PC-9 (cell line): ENCODE results near the gene PRR30. TPM values are rescaled to one million over a fixed set of nuclear protein-coding genes. Genes with fewer than 3 reads are reported as not detected.
A peak's percentile ranks its signal among the peaks of the same experiment; 100 is the strongest.

Source experiments
- BruUV-seq: library from RNA; stranded (reverse); fragments of 400-500 nt; replicated peaks from 2 replicates; lab custom pipeline; 2021; lab: Mats Ljungman, UMichigan
- CTCF ChIA-PET: fragments of 300-600 bp; sonication (Branson Sonifier 250); formaldehyde crosslinking; loops from one replicate; lab custom pipeline; 2022; ENCODE audit warnings: antibody characterized with exemption; lab: Charles Lee
- POLR2A ChIA-PET: fragments of 300-600 bp; sonication (Branson Sonifier 250); formaldehyde crosslinking; loops from one replicate; lab custom pipeline; 2022; ENCODE audit warnings: antibody characterized with exemption; ENCODE audit not compliant: unreplicated experiment; lab: Charles Lee
- DNase-seq, 2 experiments: peaks; one replicate each; pipeline versions ENCODE4 v3.0.0 to v3.0.0-alpha.2; 2015 to 2022; ENCODE audit warnings: mixed read lengths in 1 of 2
- H2AFZ ChIP-seq: fragments of 200-600 bp; sonication (generic); 2 replicates; pipeline ENCODE4 v1.8.1; 2017; ENCODE audit warnings: antibody characterized with exemption
- H3F3A ChIP-seq: fragments of 200-600 bp; sonication (generic); 2 replicates; pipeline ENCODE4 v1.8.1; 2017; ENCODE audit warnings: antibody characterized with exemption, mild to moderate bottlenecking, low read depth; ENCODE audit not compliant: insufficient read depth
- H3K27ac ChIP-seq: fragments of 200-600 bp; sonication (generic); 2 replicates; pipeline ENCODE4 v1.6.1; 2016; ENCODE audit warnings: mixed run types
- H3K27me3 ChIP-seq: fragments of 200-600 bp; sonication (generic); 2 replicates; pipeline ENCODE4 v1.6.1; 2016; ENCODE audit warnings: low read depth, mixed run types; ENCODE audit not compliant: insufficient read depth
- H3K36me3 ChIP-seq: fragments of 200-600 bp; sonication (generic); 2 replicates; pipeline ENCODE4 v1.6.1; 2016; ENCODE audit warnings: low read depth, mixed run types
- H3K4me1 ChIP-seq: fragments of 200-600 bp; sonication (generic); replicated peaks from 2 replicates; pipeline ENCODE4 v1.6.1; 2016; ENCODE audit warnings: mixed run types; ENCODE audit not compliant: insufficient read depth
- H3K4me2 ChIP-seq: fragments of 200-600 bp; sonication (generic); 2 replicates; pipeline ENCODE4 v1.6.1; 2017; ENCODE audit warnings: mixed run types
- H3K4me3 ChIP-seq: fragments of 200-600 bp; sonication (generic); 2 replicates; pipeline ENCODE4 v1.6.1; 2016; ENCODE audit warnings: mixed run types
- H3K79me2 ChIP-seq: fragments of 200-600 bp; sonication (generic); 2 replicates; pipeline ENCODE4 v1.6.1; 2017; ENCODE audit warnings: low read depth, mixed run types
- H3K9me2 ChIP-seq: fragments of 200-600 bp; sonication (generic); 2 replicates; pipeline ENCODE4 v1.8.1; 2017; ENCODE audit warnings: mild to moderate bottlenecking; ENCODE audit not compliant: insufficient read depth
- H3K9me3 ChIP-seq: fragments of 200-600 bp; sonication (generic); 2 replicates; pipeline ENCODE4 v1.8.1; 2016; ENCODE audit warnings: low read depth; ENCODE audit not compliant: insufficient read depth
- H4K20me1 ChIP-seq: fragments of 200-600 bp; sonication (generic); 2 replicates; pipeline ENCODE4 v1.8.1; 2017; ENCODE audit not compliant: insufficient read depth
- EZH2 ChIP-seq: fragments of 200-600 bp; sonication (generic); IDR thresholded peaks from 2 replicates; pipeline ENCODE4 v1.8.0; 2017; ENCODE audit warnings: antibody characterized with exemption, low read depth
- intact Hi-C: fragments of 100-400 bp; cut with micrococcal nuclease; formaldehyde crosslinking; loops from one replicate; pipeline ENCODE4 v1.10.0; 2022; ENCODE audit not compliant: unreplicated experiment
- total RNA-seq: library from RNA; stranded (reverse); gene quantifications from 2 replicates; pipeline ENCODE4 v1.2.3, GENCODE V29; 2021
- TF ChIP-seq, protein P1 (sequence below): fragments of 200-600 bp; sonication (generic); conservative IDR thresholded peaks from 2 replicates; pipeline ENCODE4 v1.6.1; 2017; ENCODE audit warnings: mixed run types, antibody characterized with exemption, mild to moderate bottlenecking, moderate library complexity

The PRR30 gene
- total RNA-seq, 1 experiment from 2014 or later: not detected

DNA sequence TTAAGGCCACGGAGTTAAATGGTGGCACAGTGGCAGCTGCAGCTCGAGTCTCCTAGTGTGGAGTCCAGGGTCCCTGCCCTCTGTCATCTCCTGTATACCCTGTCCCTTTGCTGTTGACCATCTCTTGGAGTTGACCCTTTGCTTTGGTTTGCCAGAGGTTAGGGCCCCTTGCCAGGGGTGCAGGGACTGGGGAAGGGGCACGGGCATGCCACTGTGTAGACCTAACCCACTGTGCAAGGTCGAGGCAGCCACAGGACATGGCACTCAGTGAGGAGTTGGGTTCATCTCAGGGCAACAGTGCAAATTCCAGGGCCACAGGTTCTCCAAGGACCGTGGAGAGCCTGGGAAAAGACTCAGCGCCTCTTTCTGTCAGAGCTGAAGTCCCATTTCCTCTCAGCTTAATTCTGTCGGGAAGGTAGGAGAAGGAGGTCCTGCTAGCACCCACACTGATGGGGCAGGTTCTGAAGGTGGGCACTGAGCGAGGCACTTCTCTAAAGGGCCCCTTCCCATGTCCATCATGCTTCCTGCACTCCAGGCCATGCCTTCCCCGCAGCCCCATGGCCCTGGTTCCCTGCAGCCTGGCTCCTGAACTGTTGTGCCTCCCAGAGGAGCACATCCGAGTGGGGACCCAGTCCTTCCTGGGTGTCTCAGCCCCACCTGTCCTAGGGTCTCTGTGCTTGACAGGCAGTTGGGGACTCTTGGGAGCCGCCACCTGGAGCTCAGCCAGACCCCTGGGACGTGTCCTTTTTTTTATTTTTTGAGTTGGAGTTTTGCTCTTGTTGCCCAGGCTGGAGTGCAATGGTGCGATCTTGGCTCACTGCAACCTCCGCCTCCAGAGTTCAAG, 49.9 kb downstream of the PRR30 start:
- DNase-seq: no peak
- no peaks in the 10 kb centered on the region for H3K79me2 ChIP-seq
- H3K4me3 ChIP-seq: no peak overlapping the region
- H2AFZ ChIP-seq: no peak overlapping the region
- no peaks in the 10 kb centered on the region for H3K9me3 ChIP-seq
- ChIA-PET POLR2A (no interaction called here), CTCF (interaction anchor here (0.5 to 0.7 kb wide), 2 partner anchors 16 to 130 kb away, joined by 3 to 4 read pairs; no protein-coding TSS in a partner anchor)
- H3K27ac ChIP-seq: no peak overlapping the region
- no peaks in the 10 kb centered on the region for H4K20me1 ChIP-seq
- H3K36me3 ChIP-seq: no peaks in the 10 kb centered on the region
- no peaks in the 10 kb centered on the region for H3K9me2 ChIP-seq
- intact Hi-C loops: no loop called here
- TF ChIP-seq, protein P1, sequence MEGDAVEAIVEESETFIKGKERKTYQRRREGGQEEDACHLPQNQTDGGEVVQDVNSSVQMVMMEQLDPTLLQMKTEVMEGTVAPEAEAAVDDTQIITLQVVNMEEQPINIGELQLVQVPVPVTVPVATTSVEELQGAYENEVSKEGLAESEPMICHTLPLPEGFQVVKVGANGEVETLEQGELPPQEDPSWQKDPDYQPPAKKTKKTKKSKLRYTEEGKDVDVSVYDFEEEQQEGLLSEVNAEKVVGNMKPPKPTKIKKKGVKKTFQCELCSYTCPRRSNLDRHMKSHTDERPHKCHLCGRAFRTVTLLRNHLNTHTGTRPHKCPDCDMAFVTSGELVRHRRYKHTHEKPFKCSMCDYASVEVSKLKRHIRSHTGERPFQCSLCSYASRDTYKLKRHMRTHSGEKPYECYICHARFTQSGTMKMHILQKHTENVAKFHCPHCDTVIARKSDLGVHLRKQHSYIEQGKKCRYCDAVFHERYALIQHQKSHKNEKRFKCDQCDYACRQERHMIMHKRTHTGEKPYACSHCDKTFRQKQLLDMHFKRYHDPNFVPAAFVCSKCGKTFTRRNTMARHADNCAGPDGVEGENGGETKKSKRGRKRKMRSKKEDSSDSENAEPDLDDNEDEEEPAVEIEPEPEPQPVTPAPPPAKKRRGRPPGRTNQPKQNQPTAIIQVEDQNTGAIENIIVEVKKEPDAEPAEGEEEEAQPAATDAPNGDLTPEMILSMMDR: no peak
- no peak for TF ChIP-seq EZH2
- H3K27me3 ChIP-seq: no peaks in the 10 kb centered on the region
- H3K4me1 ChIP-seq: peaks cover 17% of the 10 kb centered on the region
- no peak overlapping the region for H3K4me2 ChIP-seq
- peaks cover 13% of the 10 kb centered on the region; the same call in 1 of the 2 replicates for H3F3A ChIP-seq
- no TSS peak for BruUV-seq

DNA sequence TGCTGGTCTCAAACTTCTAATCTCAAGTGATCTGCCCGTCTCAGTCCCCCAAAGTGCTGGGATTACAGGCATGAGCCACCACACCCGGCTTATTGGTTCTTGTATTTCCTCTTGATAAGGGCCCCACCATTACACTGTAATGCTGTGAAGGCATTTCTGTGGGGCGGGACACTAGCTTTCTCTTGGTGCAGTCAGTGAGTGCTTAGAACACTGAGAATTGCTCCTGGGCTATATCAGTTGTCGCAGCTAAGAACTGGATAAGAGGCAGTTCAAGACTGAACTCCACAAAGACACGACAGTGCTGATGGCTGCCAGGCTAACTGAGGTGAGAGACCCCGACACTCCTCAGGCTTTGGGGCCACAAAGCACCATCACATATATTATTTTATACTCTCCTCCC, 50.6 kb downstream of the PRR30 start:
- POLR2A ChIA-PET: no interaction called here
- Histone ChIP-seq H3K27me3 (no peaks in the 10 kb centered on the region), H3K27ac (no peak overlapping the region), H3F3A (peaks cover 11% of the 10 kb centered on the region; the same call in 1 of the 2 replicates), H3K4me2 (no peak overlapping the region), H3K4me3 (no peak overlapping the region), H3K4me1 (peaks cover 17% of the 10 kb centered on the region), H4K20me1 (no peaks in the 10 kb centered on the region), H3K9me2 (no peaks in the 10 kb centered on the region), H3K9me3 (no peaks in the 10 kb centered on the region), H2AFZ (no peak overlapping the region), H3K79me2 (no peaks in the 10 kb centered on the region), H3K36me3 (no peaks in the 10 kb centered on the region)
- DNase-seq: no peak
- TF ChIP-seq EZH2: no peak
- TF ChIP-seq, protein P1: no peak
- CTCF ChIA-PET: interaction anchor here (0.6 to 0.7 kb wide), 2 partner anchors 16 to 196 kb away, joined by 3 to 4 read pairs; no protein-coding TSS in a partner anchor
- intact Hi-C loops: no loop called here
- no TSS peak for BruUV-seq

DNA sequence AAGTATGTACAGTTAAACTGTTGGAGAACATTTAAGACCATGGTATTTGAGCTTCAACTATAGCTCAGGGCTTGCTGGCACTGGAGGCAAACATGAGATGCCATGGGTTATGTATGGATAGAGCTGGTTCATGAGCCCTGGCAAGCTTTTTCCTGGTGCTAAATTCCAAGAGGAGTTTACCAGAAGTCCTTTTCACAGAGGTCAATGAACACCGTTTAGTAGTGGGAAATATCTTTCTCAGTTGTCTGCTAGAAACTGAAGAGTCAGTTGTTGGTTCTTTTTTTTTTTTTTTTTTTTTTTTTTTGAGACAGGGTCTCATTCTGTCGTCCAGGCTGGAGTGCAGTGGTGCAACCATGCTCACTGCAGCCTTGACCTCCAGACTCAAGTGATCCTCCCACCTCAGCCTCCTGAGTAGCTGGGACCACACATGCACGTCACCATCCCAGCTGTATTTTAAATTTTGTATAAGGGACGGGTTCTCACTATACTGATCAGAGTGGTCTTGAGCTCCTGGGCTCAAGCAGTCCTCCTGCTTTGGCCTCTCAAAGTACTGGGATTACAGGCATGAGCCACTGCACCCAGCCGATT, 51.3 kb downstream of the PRR30 start:
- no peaks in the 10 kb centered on the region for H3K36me3 ChIP-seq
- H4K20me1 ChIP-seq: no peaks in the 10 kb centered on the region
- no peaks in the 10 kb centered on the region for H3K27me3 ChIP-seq
- no peaks in the 10 kb centered on the region for H3K9me2 ChIP-seq
- H3K4me3 ChIP-seq: no peak overlapping the region
- intact Hi-C loops: no loop called here
- H3F3A ChIP-seq: peaks cover 6% of the 10 kb centered on the region; the same call in 1 of the 2 replicates
- H3K9me3 ChIP-seq: no peaks in the 10 kb centered on the region
- H3K4me1 ChIP-seq: peaks cover 17% of the 10 kb centered on the region
- H3K79me2 ChIP-seq: no peaks in the 10 kb centered on the region
- no peak overlapping the region for H2AFZ ChIP-seq
- DNase-seq: no peak
- BruUV-seq: no TSS peak
- H3K27ac ChIP-seq: no peak overlapping the region
- ChIA-PET CTCF (interaction anchor here (0.5 to 1.5 kb wide), 5 partner anchors 9 to 217 kb away, joined by 3 to 27 read pairs (median 7); no protein-coding TSS in a partner anchor), POLR2A (no interaction called here)
- TF ChIP-seq, protein P1: no peak
- TF ChIP-seq EZH2: no peak
- peak overlapping the region; percentile 87; the same call in 1 of the 2 replicates for H3K4me2 ChIP-seq

Other genes with a start within 250 kb of the PRR30 start
- gene MAPRE3, start 168.8 kb downstream of the PRR30 start, total RNA-seq: 17.1 and 25.2 TPM in 2 replicates
- gene TMEM214, start 106.4 kb downstream of the PRR30 start, total RNA-seq: 60.9 and 65.6 TPM in 2 replicates
- 63.2 and 64.0 TPM in 2 replicates for gene AGBL5, start 87.7 kb downstream of the PRR30 start, total RNA-seq
- gene OST4, start 67.8 kb downstream of the PRR30 start, total RNA-seq: 165 and 166 TPM in 2 replicates
- 0.83 and 1.6 TPM in 2 replicates for gene EMILIN1, start 60.8 kb downstream of the PRR30 start, total RNA-seq
- 4.4 and 10.4 TPM in 2 replicates for gene KHK, start 52.6 kb downstream of the PRR30 start, total RNA-seq
- gene CGREF1, start 20.3 kb downstream of the PRR30 start, total RNA-seq: 0.37 TPM in 1 of 2 replicates, not detected in the other
- not detected in 2 replicates for gene ABHD1, start 15.6 kb downstream of the PRR30 start, total RNA-seq
- 35.7 and 36.2 TPM in 2 replicates for gene PREB, start 4.8 kb downstream of the PRR30 start, total RNA-seq
- not detected in 2 replicates for gene TCF23, start 9.6 kb upstream of the PRR30 start, total RNA-seq
- gene ATRAID, start 72.6 kb upstream of the PRR30 start, total RNA-seq: 92.8 and 126 TPM in 2 replicates
- 49.0 and 70.0 TPM in 2 replicates for gene SLC5A6, start 72.9 kb upstream of the PRR30 start, total RNA-seq
- gene CAD, start 78.0 kb upstream of the PRR30 start, total RNA-seq: 41.5 and 70.8 TPM in 2 replicates
- gene SLC30A3, start 123.6 kb upstream of the PRR30 start, total RNA-seq: 1.5 and 2.3 TPM in 2 replicates
- gene DNAJC5G, start 136.0 kb upstream of the PRR30 start, total RNA-seq: not detected in 2 replicates
- gene TRIM54, start 143.0 kb upstream of the PRR30 start, total RNA-seq: 8.2 and 9.8 TPM in 2 replicates
- gene UCN, start 169.0 kb upstream of the PRR30 start, total RNA-seq: 2.8 and 4.6 TPM in 2 replicates
- 42.2 and 47.5 TPM in 2 replicates for gene MPV17, start 183.7 kb upstream of the PRR30 start, total RNA-seq
- 57.5 and 69.8 TPM in 2 replicates for gene GTF3C2, start 217.4 kb upstream of the PRR30 start, total RNA-seq
- 32.9 and 33.1 TPM in 2 replicates for gene EIF2B4, start 230.9 kb upstream of the PRR30 start, total RNA-seq
- 60.6 and 73.7 TPM in 2 replicates for gene SNX17, start 231.2 kb upstream of the PRR30 start, total RNA-seq
- 4.1 and 4.5 TPM in 2 replicates for gene ZNF513, start 241.3 kb upstream of the PRR30 start, total RNA-seq